ENCODE data around the gene DARS2.

DNA sequence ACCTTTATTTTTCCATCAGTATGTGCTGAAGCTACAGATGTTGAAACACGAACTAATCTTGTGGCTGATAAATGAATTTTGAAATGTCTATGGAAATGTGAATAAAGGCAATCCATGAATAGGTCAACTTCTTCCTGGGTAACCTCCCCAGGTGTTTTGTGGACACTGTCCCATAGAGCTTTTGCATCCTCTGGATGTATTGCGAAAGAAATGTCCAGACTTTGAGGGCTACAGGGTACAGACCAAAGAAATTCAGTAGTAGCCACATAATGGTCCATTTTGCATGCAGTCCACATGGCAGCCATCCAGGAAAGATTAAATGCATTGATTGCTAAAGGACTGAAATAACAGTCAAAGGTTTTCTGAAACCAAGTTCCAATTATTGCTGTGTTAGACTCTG is 21.5 kb upstream of the DARS2 start:
- no peak for TF ChIP-seq RAD21 (IDR thresholded peaks at IDR 0.05)
- TF ChIP-seq YY1 (IDR thresholded peaks at IDR 0.05), result no peak
- no peak for TF ChIP-seq MAX (IDR thresholded peaks at IDR 0.05)
- TF ChIP-seq, protein P1, sequence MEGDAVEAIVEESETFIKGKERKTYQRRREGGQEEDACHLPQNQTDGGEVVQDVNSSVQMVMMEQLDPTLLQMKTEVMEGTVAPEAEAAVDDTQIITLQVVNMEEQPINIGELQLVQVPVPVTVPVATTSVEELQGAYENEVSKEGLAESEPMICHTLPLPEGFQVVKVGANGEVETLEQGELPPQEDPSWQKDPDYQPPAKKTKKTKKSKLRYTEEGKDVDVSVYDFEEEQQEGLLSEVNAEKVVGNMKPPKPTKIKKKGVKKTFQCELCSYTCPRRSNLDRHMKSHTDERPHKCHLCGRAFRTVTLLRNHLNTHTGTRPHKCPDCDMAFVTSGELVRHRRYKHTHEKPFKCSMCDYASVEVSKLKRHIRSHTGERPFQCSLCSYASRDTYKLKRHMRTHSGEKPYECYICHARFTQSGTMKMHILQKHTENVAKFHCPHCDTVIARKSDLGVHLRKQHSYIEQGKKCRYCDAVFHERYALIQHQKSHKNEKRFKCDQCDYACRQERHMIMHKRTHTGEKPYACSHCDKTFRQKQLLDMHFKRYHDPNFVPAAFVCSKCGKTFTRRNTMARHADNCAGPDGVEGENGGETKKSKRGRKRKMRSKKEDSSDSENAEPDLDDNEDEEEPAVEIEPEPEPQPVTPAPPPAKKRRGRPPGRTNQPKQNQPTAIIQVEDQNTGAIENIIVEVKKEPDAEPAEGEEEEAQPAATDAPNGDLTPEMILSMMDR (IDR thresholded peaks at IDR 0.05; ENCODE audit: low read depth, low read length, missing input control), result no peak
- no peak for TF ChIP-seq JUND (IDR thresholded peaks at IDR 0.05)
- TF ChIP-seq TAF1 (conservative IDR thresholded peaks at IDR 0.05), result no peak
- TF ChIP-seq HNF4G (IDR thresholded peaks at IDR 0.05), result no peak
- TF ChIP-seq, protein P2, sequence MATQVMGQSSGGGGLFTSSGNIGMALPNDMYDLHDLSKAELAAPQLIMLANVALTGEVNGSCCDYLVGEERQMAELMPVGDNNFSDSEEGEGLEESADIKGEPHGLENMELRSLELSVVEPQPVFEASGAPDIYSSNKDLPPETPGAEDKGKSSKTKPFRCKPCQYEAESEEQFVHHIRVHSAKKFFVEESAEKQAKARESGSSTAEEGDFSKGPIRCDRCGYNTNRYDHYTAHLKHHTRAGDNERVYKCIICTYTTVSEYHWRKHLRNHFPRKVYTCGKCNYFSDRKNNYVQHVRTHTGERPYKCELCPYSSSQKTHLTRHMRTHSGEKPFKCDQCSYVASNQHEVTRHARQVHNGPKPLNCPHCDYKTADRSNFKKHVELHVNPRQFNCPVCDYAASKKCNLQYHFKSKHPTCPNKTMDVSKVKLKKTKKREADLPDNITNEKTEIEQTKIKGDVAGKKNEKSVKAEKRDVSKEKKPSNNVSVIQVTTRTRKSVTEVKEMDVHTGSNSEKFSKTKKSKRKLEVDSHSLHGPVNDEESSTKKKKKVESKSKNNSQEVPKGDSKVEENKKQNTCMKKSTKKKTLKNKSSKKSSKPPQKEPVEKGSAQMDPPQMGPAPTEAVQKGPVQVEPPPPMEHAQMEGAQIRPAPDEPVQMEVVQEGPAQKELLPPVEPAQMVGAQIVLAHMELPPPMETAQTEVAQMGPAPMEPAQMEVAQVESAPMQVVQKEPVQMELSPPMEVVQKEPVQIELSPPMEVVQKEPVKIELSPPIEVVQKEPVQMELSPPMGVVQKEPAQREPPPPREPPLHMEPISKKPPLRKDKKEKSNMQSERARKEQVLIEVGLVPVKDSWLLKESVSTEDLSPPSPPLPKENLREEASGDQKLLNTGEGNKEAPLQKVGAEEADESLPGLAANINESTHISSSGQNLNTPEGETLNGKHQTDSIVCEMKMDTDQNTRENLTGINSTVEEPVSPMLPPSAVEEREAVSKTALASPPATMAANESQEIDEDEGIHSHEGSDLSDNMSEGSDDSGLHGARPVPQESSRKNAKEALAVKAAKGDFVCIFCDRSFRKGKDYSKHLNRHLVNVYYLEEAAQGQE (IDR thresholded peaks at IDR 0.05), result no peak
- no peak for TF ChIP-seq GABPA (IDR thresholded peaks at IDR 0.05 in 1 of 2, conservative IDR thresholded peaks at IDR 0.05 in 1 of 2)
- TF ChIP-seq HNF4A (conservative IDR thresholded peaks at IDR 0.05), result no peak
- TF ChIP-seq EGR1 (IDR thresholded peaks at IDR 0.05; ENCODE audit: low read depth in 2 of 2), result no peak
- TF ChIP-seq ATF3 (IDR thresholded peaks at IDR 0.05), result no peak
